ENCODE measurements around the gene CDC14C. TPM values are rescaled to one million over a fixed set of nuclear protein-coding genes. Genes with fewer than 3 reads are reported as not detected.
"Not testable (repeated sequence)": the region's sequence is repeated elsewhere in the genome, so short reads cannot be mapped to it uniquely, and the experiment has no call there.

The CDC14C gene
- not detected for total RNA-seq

DNA sequence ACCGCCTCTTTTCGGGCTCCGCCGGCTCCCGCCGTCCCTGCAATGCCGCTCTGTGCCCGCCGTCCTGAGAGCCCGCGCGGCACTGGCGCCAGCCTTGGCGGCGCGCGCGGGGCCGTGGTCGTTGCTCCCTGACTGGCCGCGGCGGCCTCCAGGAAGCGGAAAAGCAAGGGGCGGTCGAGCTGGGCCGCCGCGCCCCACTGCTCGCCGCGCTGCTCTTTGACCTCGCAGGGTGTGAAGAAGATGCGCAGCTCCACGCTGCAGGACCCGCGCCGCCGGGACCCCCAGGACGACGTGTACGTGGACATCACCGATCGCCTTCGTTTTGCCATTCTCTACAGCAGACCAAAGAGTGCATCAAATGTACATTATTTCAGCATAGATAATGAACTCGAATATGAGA is at the start of gene CDC14C:
Gene CDC14C (plus strand): TSS at position 115 of the 400 bp plus-strand sequence. CDS start 126 bp downstream, at position 241.
- H3K4me1 Mint-ChIP-seq, result no peaks in the 10 kb centered on the region
- H3K4me3 Mint-ChIP-seq, result no peak within 1 kb of the TSS

DNA sequence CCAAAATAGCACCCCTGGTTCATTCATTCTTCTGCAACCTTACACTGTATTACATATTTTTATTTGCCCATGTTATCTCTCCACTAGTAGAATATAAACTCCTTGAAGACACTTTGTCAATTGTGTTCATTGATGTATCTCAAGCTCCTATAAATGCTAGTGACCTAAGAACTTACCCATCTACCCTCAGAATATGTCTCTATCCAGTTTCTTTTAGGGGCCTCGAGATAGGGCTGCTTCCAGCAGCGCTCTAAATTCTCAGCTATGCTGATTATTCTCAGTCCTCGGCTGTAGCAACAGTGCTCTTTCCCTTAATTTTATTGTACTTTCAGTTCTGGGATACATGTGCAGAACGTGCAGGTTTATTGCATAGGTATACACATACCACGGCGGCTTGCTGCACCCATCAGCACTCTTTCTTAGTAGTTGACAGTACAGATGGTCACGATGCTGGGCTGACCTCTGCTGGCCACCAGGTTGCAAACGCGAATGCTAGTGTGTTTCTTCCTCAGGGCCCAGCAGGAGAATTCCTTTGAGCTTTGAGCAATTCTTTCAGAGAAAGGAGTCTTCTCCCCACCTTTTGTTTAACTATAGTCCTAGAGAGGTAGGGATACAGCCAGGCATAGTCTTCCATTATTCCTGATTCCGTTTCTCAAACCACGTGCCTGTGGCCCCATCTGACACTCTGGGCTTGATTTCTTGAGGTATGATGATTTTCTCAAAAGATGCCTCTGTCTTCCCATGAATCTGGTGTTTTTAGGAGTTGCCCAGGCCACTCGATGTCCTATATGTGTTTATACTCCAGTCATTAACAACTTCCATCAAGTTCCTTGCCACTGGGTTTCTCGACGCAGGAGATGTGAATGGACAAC is 49.1 kb upstream of the CDC14C start:
- Mint-ChIP-seq H3K36me3 (ENCODE audit: low read depth) (no peaks in the 10 kb centered on the region), H3K27ac (no peak overlapping the region), H3K4me1 (no peaks in the 10 kb centered on the region), H3K9me3 (peaks cover 12% of the 10 kb centered on the region), H3K27me3 (no peaks in the 10 kb centered on the region), H3K4me3 (no peak overlapping the region)
- ATAC-seq (replicated peaks), result no peak

More for the DNA sequence above, at the start of gene CDC14C:
- Mint-ChIP-seq H3K27ac (no peak within 1 kb of the TSS), H3K9me3 (peaks cover 3% of the 10 kb centered on the region), H3K27me3 (no peaks in the 10 kb centered on the region), H3K36me3 (ENCODE audit: low read depth) (no peaks in the 10 kb centered on the region)
- ATAC-seq (replicated peaks), result no peak

DNA sequence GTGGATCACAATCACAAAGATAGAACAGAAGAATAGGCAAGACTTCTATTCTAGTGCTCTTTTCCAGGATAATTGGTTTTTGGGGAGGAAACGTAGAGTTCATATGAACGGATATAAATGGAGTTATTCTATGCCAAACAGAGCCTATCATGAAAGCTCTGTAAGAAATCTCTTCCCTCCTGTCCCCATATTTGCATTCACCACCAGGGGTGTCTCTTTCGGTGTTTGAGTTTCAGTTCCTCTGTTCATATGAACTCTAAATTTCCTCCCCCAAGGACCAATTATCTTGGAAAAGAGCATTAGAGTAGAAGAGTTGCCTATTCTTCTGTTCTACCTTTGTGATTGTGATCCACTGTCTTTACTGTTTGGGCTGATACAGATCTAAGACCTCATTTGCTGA is 48.3 kb upstream of the CDC14C start:
- Mint-ChIP-seq H3K4me1 (no peaks in the 10 kb centered on the region), H3K27me3 (no peaks in the 10 kb centered on the region), H3K36me3 (ENCODE audit: low read depth) (no peaks in the 10 kb centered on the region), H3K4me3 (no peak overlapping the region), H3K9me3 (peaks cover 16% of the 10 kb centered on the region), H3K27ac (no peak overlapping the region)
- no peak for ATAC-seq (replicated peaks)

DNA sequence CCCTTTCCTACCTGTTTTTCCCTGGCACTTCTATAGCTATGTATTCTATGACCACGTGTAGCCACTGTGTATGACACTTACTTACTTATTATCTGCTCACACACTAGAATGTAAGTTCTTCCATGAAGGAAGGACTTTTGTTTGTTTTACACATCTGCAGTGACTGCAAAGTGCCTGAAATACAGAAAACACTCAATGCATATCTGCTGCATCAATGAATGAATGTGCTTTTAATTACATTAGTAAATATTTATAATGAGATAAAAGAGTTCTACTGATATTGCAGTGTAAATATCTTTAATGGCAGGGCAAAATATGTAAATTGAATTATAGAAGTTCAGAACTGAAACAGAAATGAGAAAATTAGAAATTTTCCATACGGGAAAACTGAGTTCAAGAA is 43.5 kb upstream of the CDC14C start:
- H3K4me1 Mint-ChIP-seq, result no peaks in the 10 kb centered on the region
- H3K4me3 Mint-ChIP-seq, result no peak overlapping the region
- H3K36me3 Mint-ChIP-seq (ENCODE audit: low read depth), result no peaks in the 10 kb centered on the region
- no peaks in the 10 kb centered on the region for H3K27me3 Mint-ChIP-seq
- H3K9me3 Mint-ChIP-seq, result peaks cover 16% of the 10 kb centered on the region
- no peak for ATAC-seq (replicated peaks)
- H3K27ac Mint-ChIP-seq, result no peak overlapping the region

DNA sequence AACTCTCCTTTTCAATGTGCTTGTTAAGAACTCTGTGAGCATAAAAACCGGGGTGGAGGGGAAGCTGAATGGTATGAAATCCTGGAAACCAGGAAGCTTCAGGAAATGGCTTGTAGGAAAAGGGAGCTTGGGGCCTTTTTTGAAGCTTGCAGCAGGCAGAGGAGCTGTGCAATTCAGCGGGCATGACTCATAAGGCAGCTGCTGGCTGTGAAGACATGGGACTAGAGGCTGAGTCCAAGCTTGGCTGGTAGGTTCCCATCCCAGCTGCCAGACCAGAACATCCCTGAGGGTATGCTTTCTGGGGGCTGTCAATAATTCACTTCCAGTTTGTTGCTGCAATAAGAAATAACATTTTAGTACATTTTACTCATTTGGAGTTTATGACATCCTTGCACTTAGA is 36.8 kb upstream of the CDC14C start:
- Mint-ChIP-seq H3K9me3 (peaks cover 13% of the 10 kb centered on the region), H3K36me3 (ENCODE audit: low read depth) (no peaks in the 10 kb centered on the region), H3K4me3 (no peak overlapping the region), H3K27me3 (no peaks in the 10 kb centered on the region), H3K27ac (no peak overlapping the region), H3K4me1 (no peaks in the 10 kb centered on the region)
- no peak for ATAC-seq (replicated peaks)

DNA sequence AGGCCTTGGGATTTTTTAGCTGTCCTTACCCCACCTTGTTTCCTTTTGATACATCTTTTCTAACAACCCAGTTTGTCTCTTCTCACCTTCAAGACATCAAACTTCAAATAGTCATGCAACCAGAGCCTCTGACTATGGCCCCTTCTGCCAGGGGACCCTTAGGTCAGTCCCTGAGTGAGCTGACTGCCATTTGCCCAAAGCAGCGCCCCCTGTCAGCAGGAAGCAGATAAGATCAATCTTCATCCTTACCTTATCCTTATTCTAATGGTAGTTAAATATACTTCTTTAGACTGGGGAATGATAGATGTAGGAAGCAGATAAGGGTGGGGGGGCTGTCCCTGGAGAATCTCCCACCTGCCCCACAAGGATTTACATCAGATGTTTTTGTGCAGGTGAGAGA is 29.8 kb upstream of the CDC14C start:
- no peak overlapping the region for H3K27ac Mint-ChIP-seq
- no peaks in the 10 kb centered on the region for H3K36me3 Mint-ChIP-seq (ENCODE audit: low read depth)
- H3K4me1 Mint-ChIP-seq, result no peaks in the 10 kb centered on the region
- no peak for ATAC-seq (replicated peaks)
- H3K27me3 Mint-ChIP-seq, result no peaks in the 10 kb centered on the region
- peaks cover 3% of the 10 kb centered on the region for H3K9me3 Mint-ChIP-seq
- no peak overlapping the region for H3K4me3 Mint-ChIP-seq

DNA sequence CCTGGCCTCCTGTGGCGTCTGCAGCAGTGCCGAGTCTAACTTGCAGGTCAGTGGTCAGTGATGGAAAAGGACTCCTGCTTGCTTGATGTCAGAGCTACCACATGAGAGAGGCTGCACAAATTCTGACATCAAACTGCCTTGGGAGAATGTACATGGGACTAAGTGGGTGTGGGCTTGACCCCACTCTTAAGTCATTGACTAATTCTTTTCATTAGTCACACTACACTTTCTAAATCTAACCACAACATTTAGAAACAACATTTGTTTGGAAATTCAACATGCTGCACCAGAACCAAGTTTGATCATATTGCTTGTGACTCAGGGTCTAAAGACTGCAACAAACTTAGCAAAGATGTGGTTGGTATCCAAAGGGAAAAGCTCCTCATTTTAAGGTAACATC is 24.4 kb upstream of the CDC14C start:
- Mint-ChIP-seq H3K27me3 (no peaks in the 10 kb centered on the region), H3K4me1 (no peaks in the 10 kb centered on the region), H3K9me3 (peaks cover 7% of the 10 kb centered on the region), H3K27ac (no peak overlapping the region), H3K36me3 (ENCODE audit: low read depth) (no peaks in the 10 kb centered on the region), H3K4me3 (no peak overlapping the region)
- ATAC-seq (replicated peaks), result no peak

DNA sequence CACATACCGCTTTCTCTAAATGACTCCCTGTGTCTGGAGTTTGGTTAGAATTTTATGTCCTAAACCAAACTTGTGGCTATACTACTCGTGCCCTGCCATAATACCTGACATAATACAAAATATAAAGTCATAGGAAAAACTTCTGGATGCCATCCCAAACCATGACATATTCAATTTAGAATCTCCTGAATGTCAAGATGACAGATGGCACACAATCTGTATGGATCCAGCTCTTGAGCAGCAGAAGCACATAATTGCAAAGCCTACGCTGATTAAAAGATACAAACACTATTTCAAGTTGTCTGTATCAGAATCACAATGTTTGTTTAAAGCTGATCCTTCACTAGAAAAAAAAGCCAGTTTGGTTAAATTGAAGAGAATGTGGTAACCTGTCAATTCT is 22.4 kb upstream of the CDC14C start:
- Mint-ChIP-seq H3K36me3 (ENCODE audit: low read depth) (no peaks in the 10 kb centered on the region), H3K27ac (no peak overlapping the region), H3K4me3 (no peak overlapping the region), H3K4me1 (no peaks in the 10 kb centered on the region), H3K27me3 (no peaks in the 10 kb centered on the region), H3K9me3 (peaks cover 7% of the 10 kb centered on the region)
- no peak for ATAC-seq (replicated peaks)

DNA sequence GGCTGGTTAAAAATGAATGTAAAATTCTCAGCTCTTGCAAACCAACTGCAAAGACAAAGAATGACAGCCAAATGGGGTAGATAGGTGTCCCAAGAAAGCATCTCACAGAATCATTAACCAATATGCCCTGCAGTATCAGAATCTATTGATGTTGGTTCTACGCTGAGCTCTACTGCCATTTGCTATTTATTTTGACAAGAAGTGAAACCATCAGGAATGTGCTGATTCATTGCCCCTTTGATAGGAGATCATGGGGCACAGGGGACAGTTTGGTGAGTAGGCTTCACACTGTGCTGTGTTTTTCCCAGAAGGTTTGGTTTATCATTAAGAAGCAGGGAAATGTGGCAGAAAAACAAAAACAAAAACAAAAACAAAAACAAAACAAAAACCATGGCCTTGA is 19.4 kb upstream of the CDC14C start:
- Mint-ChIP-seq H3K9me3 (peaks cover 13% of the 10 kb centered on the region), H3K4me1 (no peaks in the 10 kb centered on the region), H3K27ac (no peak overlapping the region), H3K4me3 (no peak overlapping the region), H3K36me3 (ENCODE audit: low read depth) (no peaks in the 10 kb centered on the region), H3K27me3 (no peaks in the 10 kb centered on the region)
- no peak for ATAC-seq (replicated peaks)

DNA sequence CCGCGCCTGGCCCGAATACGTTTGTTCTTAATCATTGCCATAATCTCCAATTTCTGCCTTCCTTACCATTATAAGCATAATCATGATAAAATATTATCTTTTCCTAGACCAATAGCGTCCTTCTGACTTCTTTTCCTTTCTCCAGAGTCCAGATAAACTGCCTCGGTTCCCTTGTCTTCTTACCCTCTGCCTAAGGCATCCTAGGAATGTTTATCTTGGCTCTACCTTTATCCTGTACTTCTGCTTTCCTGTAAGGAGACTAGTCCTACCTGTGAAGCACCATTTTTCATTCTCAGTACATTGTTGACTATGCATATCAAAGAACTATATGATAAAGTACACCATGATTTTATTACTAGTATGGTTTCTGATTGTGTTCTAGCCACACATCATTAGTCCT is 18.7 kb upstream of the CDC14C start:
- H3K27me3 Mint-ChIP-seq; H3K4me3 Mint-ChIP-seq; H3K27ac Mint-ChIP-seq; ATAC-seq (replicated peaks); H3K36me3 Mint-ChIP-seq (ENCODE audit: low read depth); H3K4me1 Mint-ChIP-seq: not testable (repeated sequence)
- H3K9me3 Mint-ChIP-seq, result peaks cover 13% of the 10 kb centered on the region

DNA sequence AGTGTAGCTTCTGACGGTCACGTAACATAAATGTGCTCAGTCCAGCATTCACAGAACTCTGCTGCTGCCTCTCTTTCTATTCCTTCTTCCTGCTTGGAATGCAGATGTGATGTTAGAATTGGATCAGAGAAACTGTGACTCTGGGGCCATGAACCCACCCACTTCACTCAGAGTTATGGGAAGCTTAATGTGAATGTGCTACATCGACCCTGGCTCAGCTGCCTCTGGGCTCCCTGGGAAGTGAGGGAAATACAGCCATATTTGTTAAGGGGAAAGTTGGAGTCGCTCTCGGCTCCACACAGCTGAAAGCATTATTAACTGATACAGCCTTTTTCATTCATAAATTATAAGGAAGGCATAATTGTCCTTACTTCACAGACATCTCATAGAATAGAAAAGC is 14.5 kb upstream of the CDC14C start:
- H3K27ac Mint-ChIP-seq; ATAC-seq (replicated peaks); H3K36me3 Mint-ChIP-seq (ENCODE audit: low read depth); H3K4me1 Mint-ChIP-seq; H3K9me3 Mint-ChIP-seq; H3K27me3 Mint-ChIP-seq; H3K4me3 Mint-ChIP-seq: not testable (repeated sequence)

DNA sequence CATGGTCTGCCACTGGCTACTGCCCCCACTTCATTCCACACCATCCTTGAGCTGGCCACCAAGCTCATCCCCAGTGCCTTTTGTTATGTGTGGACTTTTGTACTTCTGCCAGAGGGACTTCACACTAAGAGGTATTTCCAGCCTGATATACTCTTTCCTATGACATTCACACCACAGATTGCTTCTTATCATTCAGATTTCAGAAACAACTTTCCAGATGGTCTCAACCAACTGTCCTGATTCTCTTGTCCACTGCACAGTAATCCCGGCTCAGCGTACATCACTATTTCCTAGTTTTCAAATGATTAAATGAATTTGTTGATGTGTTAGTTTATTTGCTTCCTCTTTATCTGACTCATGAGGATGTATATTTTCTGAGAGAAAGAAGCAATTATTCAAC is 7.1 kb downstream of the CDC14C start:
- Mint-ChIP-seq H3K4me3 (no peak overlapping the region), H3K27ac (no peak overlapping the region), H3K27me3 (no peaks in the 10 kb centered on the region), H3K9me3 (peaks cover 7% of the 10 kb centered on the region), H3K4me1 (no peaks in the 10 kb centered on the region), H3K36me3 (ENCODE audit: low read depth) (no peaks in the 10 kb centered on the region)
- ATAC-seq (replicated peaks), result no peak

DNA sequence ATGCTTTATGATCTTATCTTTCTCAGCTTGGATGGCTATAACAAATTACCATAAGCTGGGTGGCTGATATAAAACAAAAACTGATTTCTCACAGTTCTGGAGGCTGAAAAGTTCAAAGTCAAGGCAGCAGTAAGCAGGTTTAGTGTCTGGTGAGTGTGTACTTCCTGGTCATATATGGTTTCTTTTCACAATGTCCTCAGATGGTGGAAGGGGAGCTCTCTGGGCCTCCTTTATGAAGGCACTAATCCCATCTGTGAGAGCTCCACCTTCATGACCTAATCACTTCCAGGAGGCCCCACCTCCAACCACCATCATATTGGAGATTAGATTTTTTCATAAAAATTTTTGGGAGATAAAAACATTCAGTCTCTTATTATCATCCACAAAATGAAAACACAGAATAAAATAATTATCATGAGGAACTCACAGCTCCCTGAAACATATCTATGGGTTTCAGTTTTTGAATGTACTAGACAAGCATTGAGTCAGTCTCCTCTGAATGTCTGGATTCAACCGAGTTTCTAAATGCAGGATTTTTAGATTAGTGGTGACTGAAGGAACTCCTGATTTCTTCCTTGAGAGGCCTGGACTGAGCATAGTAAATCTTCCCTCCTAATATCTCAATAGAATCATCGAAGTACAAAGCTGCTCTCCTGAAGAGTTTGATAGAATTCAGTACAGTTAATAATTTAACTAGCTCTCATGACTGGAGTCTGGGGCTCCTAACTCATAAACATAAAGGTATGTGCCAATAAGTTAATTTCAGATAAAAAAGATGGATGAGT is 8.0 kb downstream of the CDC14C start:
- ATAC-seq (replicated peaks), result no peak
- Mint-ChIP-seq H3K9me3 (peaks cover 7% of the 10 kb centered on the region), H3K4me1 (no peaks in the 10 kb centered on the region), H3K36me3 (ENCODE audit: low read depth) (no peaks in the 10 kb centered on the region), H3K27ac (no peak overlapping the region), H3K4me3 (no peak overlapping the region), H3K27me3 (no peaks in the 10 kb centered on the region)

DNA sequence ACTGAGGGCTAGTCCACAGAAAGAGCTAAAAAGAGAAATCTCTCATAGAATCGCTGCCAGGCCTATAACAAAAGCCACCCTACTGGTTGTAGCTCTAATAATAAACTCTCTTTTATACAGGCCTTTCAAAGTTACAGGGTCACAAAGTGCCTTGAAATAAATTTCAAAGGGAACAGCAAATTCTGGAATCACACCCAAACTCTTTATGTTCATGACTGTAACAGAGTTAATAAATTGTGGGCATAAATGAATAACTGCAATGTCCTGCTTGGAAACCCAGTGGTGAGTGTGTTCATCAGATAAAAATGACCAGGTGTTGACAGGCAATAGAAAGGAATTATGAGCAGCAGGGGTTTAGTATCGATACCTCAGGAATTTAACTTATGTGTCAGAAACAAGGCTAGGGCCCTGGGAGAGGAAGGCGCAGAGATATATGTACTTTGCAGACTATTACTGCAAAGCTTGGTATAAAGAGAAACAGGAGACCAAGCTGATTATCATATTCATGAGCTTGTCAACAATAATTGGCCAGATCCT is 9.3 kb downstream of the CDC14C start:
- ATAC-seq (replicated peaks), result no peak
- Mint-ChIP-seq H3K36me3 (ENCODE audit: low read depth) (no peaks in the 10 kb centered on the region), H3K4me1 (no peaks in the 10 kb centered on the region), H3K27ac (no peak overlapping the region), H3K27me3 (no peaks in the 10 kb centered on the region), H3K4me3 (no peak overlapping the region), H3K9me3 (peaks cover 7% of the 10 kb centered on the region)
